NB4 (cell line): ENCODE data around the gene CD177.
"Not testable (repeated sequence)": the region's sequence is repeated elsewhere in the genome, so short reads cannot be mapped to it uniquely, and the experiment has no call there.

Source experiments
- MYC ChIP-seq: IDR thresholded peaks from 2 replicates; pipeline ENCODE4 v1.6.1; 2011; ENCODE audit warnings: low read depth, low read length
- POLR2A ChIP-seq: IDR thresholded peaks from 2 replicates; pipeline ENCODE4 v1.6.1; 2011; ENCODE audit warnings: mild to moderate bottlenecking; ENCODE audit not compliant: insufficient read length; ENCODE audit errors: extremely low read depth
- TF ChIP-seq, protein P1 (sequence below): IDR thresholded peaks from one replicate; pipeline ENCODE4 v1.5.1; 2012; ENCODE audit warnings: low read depth, low read length

DNA sequence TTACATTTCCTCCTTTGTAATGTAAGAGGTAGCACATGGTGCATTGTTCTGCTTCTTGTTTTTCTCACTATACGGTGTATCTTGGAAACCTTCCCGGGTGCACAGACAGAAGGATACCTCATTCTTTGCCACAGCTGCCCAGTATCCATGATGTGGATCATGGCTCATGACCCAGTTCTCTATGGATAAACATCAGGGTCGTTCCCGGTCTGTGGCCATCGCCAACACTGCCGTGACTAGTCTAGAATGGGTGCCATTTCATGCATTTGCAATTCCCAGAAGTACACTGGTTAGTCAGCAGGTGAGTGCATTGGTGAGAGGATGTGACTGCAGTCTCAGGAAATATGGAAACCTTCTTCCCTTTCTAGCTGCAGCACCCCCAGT, 38.1 kb downstream of the CD177 start:
- TF ChIP-seq, protein P1, sequence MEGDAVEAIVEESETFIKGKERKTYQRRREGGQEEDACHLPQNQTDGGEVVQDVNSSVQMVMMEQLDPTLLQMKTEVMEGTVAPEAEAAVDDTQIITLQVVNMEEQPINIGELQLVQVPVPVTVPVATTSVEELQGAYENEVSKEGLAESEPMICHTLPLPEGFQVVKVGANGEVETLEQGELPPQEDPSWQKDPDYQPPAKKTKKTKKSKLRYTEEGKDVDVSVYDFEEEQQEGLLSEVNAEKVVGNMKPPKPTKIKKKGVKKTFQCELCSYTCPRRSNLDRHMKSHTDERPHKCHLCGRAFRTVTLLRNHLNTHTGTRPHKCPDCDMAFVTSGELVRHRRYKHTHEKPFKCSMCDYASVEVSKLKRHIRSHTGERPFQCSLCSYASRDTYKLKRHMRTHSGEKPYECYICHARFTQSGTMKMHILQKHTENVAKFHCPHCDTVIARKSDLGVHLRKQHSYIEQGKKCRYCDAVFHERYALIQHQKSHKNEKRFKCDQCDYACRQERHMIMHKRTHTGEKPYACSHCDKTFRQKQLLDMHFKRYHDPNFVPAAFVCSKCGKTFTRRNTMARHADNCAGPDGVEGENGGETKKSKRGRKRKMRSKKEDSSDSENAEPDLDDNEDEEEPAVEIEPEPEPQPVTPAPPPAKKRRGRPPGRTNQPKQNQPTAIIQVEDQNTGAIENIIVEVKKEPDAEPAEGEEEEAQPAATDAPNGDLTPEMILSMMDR, result not testable (repeated sequence)
- not testable (repeated sequence) for TF ChIP-seq POLR2A, MYC
